ENCODE measurements around the gene TCP1.
"Not testable (repeated sequence)": the region's sequence is repeated elsewhere in the genome, so short reads cannot be mapped to it uniquely, and the experiment has no call there.

Gene TCP1

DNA sequence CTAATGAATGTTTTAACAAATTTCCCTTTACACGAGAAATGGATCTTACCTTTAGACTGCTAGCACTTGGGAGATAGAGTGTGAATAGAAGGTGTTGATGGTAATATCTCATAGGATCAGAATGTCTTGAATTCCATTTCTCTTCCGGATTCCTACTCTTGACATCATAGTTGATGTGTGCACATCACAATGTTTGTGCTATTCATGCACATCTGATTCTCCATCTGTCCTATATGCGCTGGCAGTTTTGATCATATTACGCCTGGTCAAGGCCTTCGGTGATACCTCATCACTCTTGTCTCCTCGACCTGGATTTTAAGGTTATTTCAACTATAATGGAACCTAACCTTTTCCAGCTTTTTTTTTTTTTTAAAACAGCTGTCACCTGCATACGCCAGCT is 44.3 kb downstream of the TCP1 start:
- Histone ChIP-seq H3K27me3 (replicated peaks; ENCODE audit: control insufficient read depth, insufficient read depth, low read length, poor library complexity, severe bottlenecking) (no peaks in the 10 kb centered on the region), H3K9me3 (ENCODE audit: control insufficient read depth, low read length) (no peaks in the 10 kb centered on the region), H3K27ac (ENCODE audit: insufficient read depth, low read length, poor library complexity, severe bottlenecking) (no peak overlapping the region), H3K4me1 (ENCODE audit: control insufficient read depth, insufficient read depth, low read length, poor library complexity, severe bottlenecking) (no peaks in the 10 kb centered on the region), H3K4me3 (ENCODE audit: insufficient read depth, low read depth, low read length, poor library complexity, severe bottlenecking) (no peak overlapping the region), H3K36me3 (ENCODE audit: control insufficient read depth, insufficient read depth, low read length) (peaks cover 79% of the 10 kb centered on the region)
- no peak for DNase-seq

DNA sequence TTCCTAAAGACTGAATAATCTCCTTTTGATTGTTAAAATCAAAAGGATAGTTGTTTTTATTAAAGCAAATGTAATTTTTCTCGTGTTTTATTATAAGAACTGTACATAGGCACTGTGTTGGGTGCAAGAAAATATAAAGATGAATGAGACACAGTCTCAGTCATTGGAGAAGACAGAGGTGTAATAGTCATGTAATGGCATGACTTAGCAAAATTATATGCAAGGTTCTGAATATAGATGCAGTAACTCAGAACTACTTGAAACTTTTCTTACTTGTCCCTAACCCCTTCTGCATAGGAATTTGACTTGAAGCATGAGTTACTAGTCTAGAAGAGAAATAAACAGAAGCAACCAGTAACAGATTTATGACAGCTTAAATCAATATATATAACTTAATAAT is 47.2 kb downstream of the TCP1 start:
- no peak overlapping the region for H3K4me3 ChIP-seq (ENCODE audit: insufficient read depth, low read depth, low read length, poor library complexity, severe bottlenecking)
- peaks cover 70% of the 10 kb centered on the region for H3K36me3 ChIP-seq (ENCODE audit: control insufficient read depth, insufficient read depth, low read length)
- no peak overlapping the region for H3K27ac ChIP-seq (ENCODE audit: insufficient read depth, low read length, poor library complexity, severe bottlenecking)
- DNase-seq: no peak
- no peaks in the 10 kb centered on the region for H3K9me3 ChIP-seq (ENCODE audit: control insufficient read depth, low read length)
- peaks cover 3% of the 10 kb centered on the region for H3K4me1 ChIP-seq (ENCODE audit: control insufficient read depth, insufficient read depth, low read length, poor library complexity, severe bottlenecking)
- no peaks in the 10 kb centered on the region for H3K27me3 ChIP-seq (replicated peaks; ENCODE audit: control insufficient read depth, insufficient read depth, low read length, poor library complexity, severe bottlenecking)

DNA sequence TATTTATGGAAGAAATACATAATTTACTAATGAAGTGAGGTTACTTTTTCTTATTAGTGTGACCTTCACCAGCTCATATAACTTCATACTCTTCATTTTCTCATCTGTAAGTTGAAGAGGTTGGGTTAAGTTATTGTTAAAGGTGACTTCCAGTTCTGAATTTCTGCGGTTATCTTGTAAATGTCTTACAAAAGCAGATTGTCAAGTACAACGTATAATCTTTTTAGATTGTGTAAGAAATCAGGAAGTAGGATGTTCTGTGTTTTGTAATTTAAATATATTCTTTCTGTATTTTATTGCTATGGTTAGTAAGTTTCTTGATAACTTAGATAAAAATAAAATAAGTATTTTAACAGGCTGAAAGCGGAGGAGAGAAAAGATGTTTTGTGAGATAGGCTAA is 50.1 kb downstream of the TCP1 start:
- Histone ChIP-seq H3K9me3 (ENCODE audit: control insufficient read depth, low read length) (no peaks in the 10 kb centered on the region), H3K27ac (ENCODE audit: insufficient read depth, low read length, poor library complexity, severe bottlenecking) (no peak overlapping the region), H3K27me3 (replicated peaks; ENCODE audit: control insufficient read depth, insufficient read depth, low read length, poor library complexity, severe bottlenecking) (no peaks in the 10 kb centered on the region), H3K4me1 (ENCODE audit: control insufficient read depth, insufficient read depth, low read length, poor library complexity, severe bottlenecking) (peaks cover 5% of the 10 kb centered on the region), H3K4me3 (ENCODE audit: insufficient read depth, low read depth, low read length, poor library complexity, severe bottlenecking) (no peak overlapping the region), H3K36me3 (ENCODE audit: control insufficient read depth, insufficient read depth, low read length) (peaks cover 49% of the 10 kb centered on the region)
- DNase-seq: no peak

- Histone ChIP-seq H3K27me3 (replicated peaks; ENCODE audit: control insufficient read depth, insufficient read depth, low read length, poor library complexity, severe bottlenecking) (no peaks in the 10 kb centered on the region), H3K36me3 (ENCODE audit: control insufficient read depth, insufficient read depth, low read length) (peaks cover 28% of the 10 kb centered on the region), H3K4me1 (ENCODE audit: control insufficient read depth, insufficient read depth, low read length, poor library complexity, severe bottlenecking) (peaks cover 12% of the 10 kb centered on the region), H3K4me3 (ENCODE audit: insufficient read depth, low read depth, low read length, poor library complexity, severe bottlenecking) (no peak overlapping the region), H3K27ac (ENCODE audit: insufficient read depth, low read length, poor library complexity, severe bottlenecking) (peak overlapping the region; percentile 13), H3K9me3 (ENCODE audit: control insufficient read depth, low read length) (no peaks in the 10 kb centered on the region)
- no peak for DNase-seq
These were observed 52.5 kb downstream of the TCP1 start for GRCh38 chr6:159736908-159737307.

- not testable (repeated sequence) for H3K4me3 ChIP-seq (ENCODE audit: insufficient read depth, low read depth, low read length, poor library complexity, severe bottlenecking)
These were observed 56.0 kb downstream of the TCP1 start for GRCh38 chr6:159733395-159733794.

GRCh38 chr6:159732550-159732949 is 56.9 kb downstream of the TCP1 start:
- peaks cover 29% of the 10 kb centered on the region for H3K4me1 ChIP-seq (ENCODE audit: control insufficient read depth, insufficient read depth, low read length, poor library complexity, severe bottlenecking)
- not testable (repeated sequence) for DNase-seq; H3K4me3 ChIP-seq (ENCODE audit: insufficient read depth, low read depth, low read length, poor library complexity, severe bottlenecking); H3K9me3 ChIP-seq (ENCODE audit: control insufficient read depth, low read length); H3K27me3 ChIP-seq (replicated peaks; ENCODE audit: control insufficient read depth, insufficient read depth, low read length, poor library complexity, severe bottlenecking); H3K27ac ChIP-seq (ENCODE audit: insufficient read depth, low read length, poor library complexity, severe bottlenecking); H3K36me3 ChIP-seq (ENCODE audit: control insufficient read depth, insufficient read depth, low read length)

More at GRCh38 chr6:159733395-159733794, 56.0 kb downstream of the TCP1 start:
- H3K9me3 ChIP-seq (ENCODE audit: control insufficient read depth, low read length); DNase-seq; H3K27ac ChIP-seq (ENCODE audit: insufficient read depth, low read length, poor library complexity, severe bottlenecking); H3K27me3 ChIP-seq (replicated peaks; ENCODE audit: control insufficient read depth, insufficient read depth, low read length, poor library complexity, severe bottlenecking): not testable (repeated sequence)
- peaks cover 14% of the 10 kb centered on the region for H3K36me3 ChIP-seq (ENCODE audit: control insufficient read depth, insufficient read depth, low read length)
- H3K4me1 ChIP-seq (ENCODE audit: control insufficient read depth, insufficient read depth, low read length, poor library complexity, severe bottlenecking): peaks cover 29% of the 10 kb centered on the region

- H3K9me3 ChIP-seq (ENCODE audit: control insufficient read depth, low read length): no peaks in the 10 kb centered on the region
- H3K4me1 ChIP-seq (ENCODE audit: control insufficient read depth, insufficient read depth, low read length, poor library complexity, severe bottlenecking): peaks cover 36% of the 10 kb centered on the region
- no peak overlapping the region for H3K4me3 ChIP-seq (ENCODE audit: insufficient read depth, low read depth, low read length, poor library complexity, severe bottlenecking)
- peak overlapping the region; percentile 44 for H3K27ac ChIP-seq (ENCODE audit: insufficient read depth, low read length, poor library complexity, severe bottlenecking)
- no peaks in the 10 kb centered on the region for H3K27me3 ChIP-seq (replicated peaks; ENCODE audit: control insufficient read depth, insufficient read depth, low read length, poor library complexity, severe bottlenecking)
- no peak for DNase-seq
- H3K36me3 ChIP-seq (ENCODE audit: control insufficient read depth, insufficient read depth, low read length): peaks cover 6% of the 10 kb centered on the region
These were observed 59.1 kb downstream of the TCP1 start for GRCh38 chr6:159730332-159730676.

- no peak for DNase-seq
- Histone ChIP-seq H3K27ac (ENCODE audit: insufficient read depth, low read length, poor library complexity, severe bottlenecking) (peak overlapping the region; percentile 44), H3K36me3 (ENCODE audit: control insufficient read depth, insufficient read depth, low read length) (peaks cover 6% of the 10 kb centered on the region), H3K4me3 (ENCODE audit: insufficient read depth, low read depth, low read length, poor library complexity, severe bottlenecking) (peak overlapping the region; percentile 46), H3K9me3 (ENCODE audit: control insufficient read depth, low read length) (no peaks in the 10 kb centered on the region), H3K4me1 (ENCODE audit: control insufficient read depth, insufficient read depth, low read length, poor library complexity, severe bottlenecking) (peaks cover 36% of the 10 kb centered on the region), H3K27me3 (replicated peaks; ENCODE audit: control insufficient read depth, insufficient read depth, low read length, poor library complexity, severe bottlenecking) (no peaks in the 10 kb centered on the region)
These were observed 59.6 kb downstream of the TCP1 start for GRCh38 chr6:159729598-159730331.

- DNase-seq: no peak
- no peaks in the 10 kb centered on the region for H3K9me3 ChIP-seq (ENCODE audit: control insufficient read depth, low read length)
- peak overlapping the region; percentile 92 for H3K4me3 ChIP-seq (ENCODE audit: insufficient read depth, low read depth, low read length, poor library complexity, severe bottlenecking)
- peaks cover 36% of the 10 kb centered on the region for H3K4me1 ChIP-seq (ENCODE audit: control insufficient read depth, insufficient read depth, low read length, poor library complexity, severe bottlenecking)
- H3K27ac ChIP-seq (ENCODE audit: insufficient read depth, low read length, poor library complexity, severe bottlenecking): peak overlapping the region; percentile 94
- no peaks in the 10 kb centered on the region for H3K27me3 ChIP-seq (replicated peaks; ENCODE audit: control insufficient read depth, insufficient read depth, low read length, poor library complexity, severe bottlenecking)
- peaks cover 6% of the 10 kb centered on the region for H3K36me3 ChIP-seq (ENCODE audit: control insufficient read depth, insufficient read depth, low read length)
These were observed 60.9 kb downstream of the TCP1 start for GRCh38 chr6:159728531-159728964.

All from effector memory CD4-positive, alpha-beta T cell (primary cell).